Mucosa of gallbladder (tissue), 1 donor: ENCODE measurements around the gene PSMD1. TPM values are rescaled to one million over a fixed set of nuclear protein-coding genes. Genes with fewer than 3 reads are reported as not detected.
A peak's percentile ranks its signal among the peaks of the same experiment; 100 is the strongest.
"Not testable (repeated sequence)": the region's sequence is repeated elsewhere in the genome, so short reads cannot be mapped to it uniquely, and the experiment has no call there.

Experiments
- DNase-seq: peaks from one replicate; pipeline ENCODE4 v3.0.0-alpha.2; 2020; ENCODE audit warnings: low spot score
- total RNA-seq: library from RNA; stranded (reverse); gene quantifications from one replicate; pipeline ENCODE4 v1.2.1, GENCODE V29; 2021
- donor health status: DM: no; HTN: no; CAD: no.

The PSMD1 gene
- total RNA-seq, 1 donor from 2014 or later = 55.6 TPM

GRCh38 chr2:231186325-231186724 lies 129.7 kb downstream of the PSMD1 start:
- no peak for DNase-seq

- no peak for DNase-seq
Measured at GRCh38 chr2:231187736-231188505, 131.3 kb downstream of the PSMD1 start.

- no peak for DNase-seq
Measured at GRCh38 chr2:231188506-231189170, 132.0 kb downstream of the PSMD1 start.

- no peak for DNase-seq
Measured at GRCh38 chr2:231189171-231189530, 132.5 kb downstream of the PSMD1 start.

- peak; percentile 19 for DNase-seq
Measured at GRCh38 chr2:231189571-231190495, 133.2 kb downstream of the PSMD1 start.

- peak; percentile 33 for DNase-seq
Measured at GRCh38 chr2:231190531-231191197, 134.0 kb downstream of the PSMD1 start.

GRCh38 chr2:231191896-231192872 lies 135.5 kb downstream of the PSMD1 start:
- peak; percentile 76 for DNase-seq

- DNase-seq = no peak
Measured at GRCh38 chr2:231193216-231193615, 136.5 kb downstream of the PSMD1 start.

- no peak for DNase-seq
Measured at GRCh38 chr2:231196592-231196991, 139.9 kb downstream of the PSMD1 start.

- DNase-seq = not testable (repeated sequence)
Measured at GRCh38 chr2:231197196-231197595, 140.5 kb downstream of the PSMD1 start.

- no peak for DNase-seq
Measured at GRCh38 chr2:231197706-231198290, 141.1 kb downstream of the PSMD1 start.

GRCh38 chr2:231198291-231199173 lies 141.9 kb downstream of the PSMD1 start, which contains the start of gene ARMC9:
Gene ARMC9, plus strand, starts transcription at chr2:231198631. Its CDS starts 7,608 bp downstream, at chr2:231206239.
- peak; percentile 73 for DNase-seq

- no peak for DNase-seq
Measured at GRCh38 chr2:231199219-231199618, 142.6 kb downstream of the PSMD1 start.

- no peak for DNase-seq
Measured at GRCh38 chr2:231200805-231201474, 144.3 kb downstream of the PSMD1 start.

- DNase-seq = no peak
Measured at GRCh38 chr2:231201475-231201814, 144.8 kb downstream of the PSMD1 start.

GRCh38 chr2:231203087-231203486 lies 146.4 kb downstream of the PSMD1 start:
- no peak for DNase-seq

- no peak for DNase-seq
Measured at GRCh38 chr2:231204146-231204545, 147.5 kb downstream of the PSMD1 start.

- no peak for DNase-seq
Measured at GRCh38 chr2:231204581-231204980, 147.9 kb downstream of the PSMD1 start.
